Thyroid gland (tissue), 4 donors: ENCODE results near the gene UBE2D2.

Source experiments
- POLR2A ChIP-seq, 2 donors: fragments of 450-650 bp; IDR thresholded peaks; one replicate each; pipeline ENCODE4 v1.6.1; 2017; ENCODE audit warnings: antibody characterized with exemption in 2 of 2, mild to moderate bottlenecking in 2 of 2, moderate library complexity in 1 of 2
- TF ChIP-seq, protein P1 (sequence below), 6 experiments: fragments of 200-600 bp in 3 of 6; fragments of 450-650 bp in 3 of 6; sonication (generic) in 3 of 6; IDR thresholded peaks; one replicate each; pipeline ENCODE4 v1.5.1; 2016 to 2019; ENCODE audit warnings: antibody characterized with exemption in 6 of 6, mild to moderate bottlenecking in 2 of 6, inconsistent platforms in 1 of 6, moderate library complexity in 1 of 6

DNA sequence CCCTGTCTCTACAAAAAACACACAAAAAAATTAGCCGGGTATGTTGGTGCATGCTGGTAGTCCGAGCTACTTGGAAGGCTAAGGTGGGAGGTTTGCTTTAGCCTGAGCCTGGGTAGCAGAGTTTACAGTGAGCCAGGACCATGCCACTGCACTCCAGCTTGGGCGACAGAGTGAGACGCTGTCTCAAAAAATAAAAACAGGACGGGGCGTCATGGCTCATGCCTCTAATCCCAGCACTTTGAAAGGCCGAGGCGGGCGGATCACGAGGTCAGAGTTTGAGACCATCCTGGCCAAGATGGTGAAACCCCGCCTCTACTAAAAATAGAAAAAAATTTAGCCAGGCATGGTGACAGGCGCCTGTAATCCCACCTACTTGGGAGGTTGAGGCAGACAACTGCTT lies 40.3 kb downstream of the UBE2D2 start:
- no peak for TF ChIP-seq POLR2A (IDR thresholded peaks at IDR 0.05)
- TF ChIP-seq, protein P1, sequence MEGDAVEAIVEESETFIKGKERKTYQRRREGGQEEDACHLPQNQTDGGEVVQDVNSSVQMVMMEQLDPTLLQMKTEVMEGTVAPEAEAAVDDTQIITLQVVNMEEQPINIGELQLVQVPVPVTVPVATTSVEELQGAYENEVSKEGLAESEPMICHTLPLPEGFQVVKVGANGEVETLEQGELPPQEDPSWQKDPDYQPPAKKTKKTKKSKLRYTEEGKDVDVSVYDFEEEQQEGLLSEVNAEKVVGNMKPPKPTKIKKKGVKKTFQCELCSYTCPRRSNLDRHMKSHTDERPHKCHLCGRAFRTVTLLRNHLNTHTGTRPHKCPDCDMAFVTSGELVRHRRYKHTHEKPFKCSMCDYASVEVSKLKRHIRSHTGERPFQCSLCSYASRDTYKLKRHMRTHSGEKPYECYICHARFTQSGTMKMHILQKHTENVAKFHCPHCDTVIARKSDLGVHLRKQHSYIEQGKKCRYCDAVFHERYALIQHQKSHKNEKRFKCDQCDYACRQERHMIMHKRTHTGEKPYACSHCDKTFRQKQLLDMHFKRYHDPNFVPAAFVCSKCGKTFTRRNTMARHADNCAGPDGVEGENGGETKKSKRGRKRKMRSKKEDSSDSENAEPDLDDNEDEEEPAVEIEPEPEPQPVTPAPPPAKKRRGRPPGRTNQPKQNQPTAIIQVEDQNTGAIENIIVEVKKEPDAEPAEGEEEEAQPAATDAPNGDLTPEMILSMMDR (IDR thresholded peaks at IDR 0.05) = no peak
